Rectal smooth muscle tissue (tissue), 1 donor: ENCODE data around the gene REPS2.

Source experiments
- H3K27ac ChIP-seq: one replicate; pipeline ENCODE4 v1.7.0; 2013; ENCODE audit warnings: low read depth, low read length, inconsistent platforms
- H3K27me3 ChIP-seq: one replicate; pipeline ENCODE4 v1.7.0; 2013; ENCODE audit warnings: low read length; ENCODE audit not compliant: control insufficient read depth, insufficient read depth
- H3K36me3 ChIP-seq: one replicate; pipeline ENCODE4 v1.7.0; 2013; ENCODE audit warnings: low read length; ENCODE audit not compliant: control insufficient read depth, insufficient read depth
- H3K4me1 ChIP-seq: one replicate; pipeline ENCODE4 v1.7.0; 2013; ENCODE audit warnings: low read length; ENCODE audit not compliant: control insufficient read depth, insufficient read depth
- H3K4me3 ChIP-seq: one replicate; pipeline ENCODE4 v1.7.0; 2013; ENCODE audit warnings: low read length
- H3K9ac ChIP-seq: one replicate; pipeline ENCODE4 v1.7.0; 2013; ENCODE audit warnings: low read length

The REPS2 gene

GRCh38 chrX:16990839-16991238, 44.4 kb downstream of the REPS2 start:
- Histone ChIP-seq H3K9ac (no peak overlapping the region), H3K4me1 (no peaks in the 10 kb centered on the region), H3K4me3 (no peak overlapping the region), H3K36me3 (no peaks in the 10 kb centered on the region), H3K27me3 (no peaks in the 10 kb centered on the region), H3K27ac (no peak overlapping the region)

GRCh38 chrX:16992445-16992844, 46.0 kb downstream of the REPS2 start:
- H3K27me3 ChIP-seq, result no peaks in the 10 kb centered on the region
- no peak overlapping the region for H3K27ac ChIP-seq
- H3K4me3 ChIP-seq, result no peak overlapping the region
- H3K4me1 ChIP-seq, result no peaks in the 10 kb centered on the region
- H3K9ac ChIP-seq, result no peak overlapping the region
- no peaks in the 10 kb centered on the region for H3K36me3 ChIP-seq

- no peaks in the 10 kb centered on the region for H3K4me1 ChIP-seq
- H3K9ac ChIP-seq, result no peak overlapping the region
- H3K27me3 ChIP-seq, result no peaks in the 10 kb centered on the region
- no peaks in the 10 kb centered on the region for H3K36me3 ChIP-seq
- H3K4me3 ChIP-seq, result no peak overlapping the region
- H3K27ac ChIP-seq, result no peak overlapping the region
These were observed 46.5 kb downstream of the REPS2 start for GRCh38 chrX:16992951-16993350.

- no peaks in the 10 kb centered on the region for H3K36me3 ChIP-seq
- H3K27ac ChIP-seq, result no peak overlapping the region
- H3K9ac ChIP-seq, result no peak overlapping the region
- no peak overlapping the region for H3K4me3 ChIP-seq
- no peaks in the 10 kb centered on the region for H3K4me1 ChIP-seq
- H3K27me3 ChIP-seq, result no peaks in the 10 kb centered on the region
These were observed 47.4 kb downstream of the REPS2 start for GRCh38 chrX:16993791-16994318.

GRCh38 chrX:16994736-16995135, 48.3 kb downstream of the REPS2 start:
- Histone ChIP-seq H3K36me3 (no peaks in the 10 kb centered on the region), H3K27ac (no peak overlapping the region), H3K4me3 (no peak overlapping the region), H3K4me1 (no peaks in the 10 kb centered on the region), H3K9ac (no peak overlapping the region), H3K27me3 (no peaks in the 10 kb centered on the region)

GRCh38 chrX:16997313-16997712, 50.9 kb downstream of the REPS2 start:
- no peak overlapping the region for H3K9ac ChIP-seq
- H3K36me3 ChIP-seq, result no peaks in the 10 kb centered on the region
- no peak overlapping the region for H3K27ac ChIP-seq
- H3K27me3 ChIP-seq, result no peaks in the 10 kb centered on the region
- H3K4me1 ChIP-seq, result no peaks in the 10 kb centered on the region
- no peak overlapping the region for H3K4me3 ChIP-seq

- Histone ChIP-seq H3K4me3 (no peak overlapping the region), H3K27me3 (no peaks in the 10 kb centered on the region), H3K27ac (no peak overlapping the region), H3K4me1 (no peaks in the 10 kb centered on the region), H3K9ac (no peak overlapping the region), H3K36me3 (no peaks in the 10 kb centered on the region)
These were observed 52.8 kb downstream of the REPS2 start for GRCh38 chrX:16999275-16999674.

GRCh38 chrX:17000751-17001150, 54.3 kb downstream of the REPS2 start:
- no peaks in the 10 kb centered on the region for H3K27me3 ChIP-seq
- H3K36me3 ChIP-seq, result no peaks in the 10 kb centered on the region
- H3K4me1 ChIP-seq, result no peaks in the 10 kb centered on the region
- H3K9ac ChIP-seq, result no peak overlapping the region
- H3K4me3 ChIP-seq, result no peak overlapping the region
- no peak overlapping the region for H3K27ac ChIP-seq

GRCh38 chrX:17005712-17006368, 59.4 kb downstream of the REPS2 start:
- H3K27ac ChIP-seq, result no peak overlapping the region
- no peak overlapping the region for H3K4me3 ChIP-seq
- no peaks in the 10 kb centered on the region for H3K4me1 ChIP-seq
- no peak overlapping the region for H3K9ac ChIP-seq
- H3K27me3 ChIP-seq, result peaks cover 2% of the 10 kb centered on the region
- no peaks in the 10 kb centered on the region for H3K36me3 ChIP-seq

GRCh38 chrX:17007134-17007768, 60.8 kb downstream of the REPS2 start:
- no peaks in the 10 kb centered on the region for H3K36me3 ChIP-seq
- no peak overlapping the region for H3K4me3 ChIP-seq
- H3K9ac ChIP-seq, result no peak overlapping the region
- no peaks in the 10 kb centered on the region for H3K4me1 ChIP-seq
- no peak overlapping the region for H3K27ac ChIP-seq
- peaks cover 2% of the 10 kb centered on the region for H3K27me3 ChIP-seq

- Histone ChIP-seq H3K27me3 (peaks cover 2% of the 10 kb centered on the region), H3K4me1 (no peaks in the 10 kb centered on the region), H3K36me3 (no peaks in the 10 kb centered on the region), H3K4me3 (no peak overlapping the region), H3K9ac (no peak overlapping the region), H3K27ac (no peak overlapping the region)
These were observed 63.6 kb downstream of the REPS2 start for GRCh38 chrX:17009856-17010625.

- H3K9ac ChIP-seq, result no peak overlapping the region
- H3K27me3 ChIP-seq, result peaks cover 2% of the 10 kb centered on the region
- no peaks in the 10 kb centered on the region for H3K4me1 ChIP-seq
- H3K27ac ChIP-seq, result no peak overlapping the region
- H3K36me3 ChIP-seq, result no peaks in the 10 kb centered on the region
- H3K4me3 ChIP-seq, result no peak overlapping the region
These were observed 66.0 kb downstream of the REPS2 start for GRCh38 chrX:17012465-17012864.
